HG02884 (cell line): ENCODE results near the gene PDGFD.

ENCODE experiments used
- ATAC-seq: cut with Tn5 transposase; IDR thresholded peaks from one replicate; pipeline ENCODE4 v1.9.1; 2021; ENCODE audit warnings: mild to moderate bottlenecking, moderate library complexity; ENCODE audit not compliant: unreplicated experiment

Gene PDGFD

GRCh38 chr11:103894034-103894433 lies 269.9 kb downstream of the PDGFD start:
- ATAC-seq, result no peak

GRCh38 chr11:103893371-103893770 lies 270.6 kb downstream of the PDGFD start:
- ATAC-seq, result no peak

DNA sequence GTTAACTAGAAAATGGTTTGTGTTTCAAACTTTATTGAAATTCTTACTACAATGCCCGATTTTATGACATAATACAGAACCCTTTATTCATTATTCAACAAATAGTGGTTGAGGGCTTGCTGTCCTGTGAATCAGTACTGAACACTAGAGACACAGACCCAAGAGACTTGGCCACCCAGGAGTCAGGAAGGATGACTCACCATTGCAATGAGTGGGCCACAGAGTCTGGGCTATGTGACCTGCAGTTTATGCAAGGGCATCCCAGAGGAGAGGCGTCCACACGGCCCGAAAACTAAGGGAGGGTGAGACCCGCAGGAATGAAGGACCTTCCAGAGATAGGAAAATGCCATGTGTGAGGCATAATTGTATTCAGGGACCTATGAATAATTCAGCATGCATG lies 271.3 kb downstream of the PDGFD start:
- no peak for ATAC-seq

DNA sequence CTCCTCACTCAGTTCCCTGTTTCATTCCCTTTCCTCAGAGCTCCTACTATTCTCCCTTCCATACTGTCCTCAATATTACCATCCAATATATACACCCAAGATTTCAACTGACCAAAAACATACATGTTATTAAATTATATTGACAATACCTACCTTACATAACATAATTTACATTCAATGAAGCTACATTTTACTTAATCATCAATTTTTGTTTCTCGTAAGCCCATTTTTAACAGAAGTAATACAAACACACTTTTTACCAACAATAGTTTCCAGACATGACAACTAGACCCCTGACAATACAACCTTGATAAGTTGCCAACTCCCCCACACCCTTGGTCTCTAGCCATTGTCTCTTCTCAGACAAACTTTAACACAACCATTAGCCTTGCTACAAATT lies 273.3 kb downstream of the PDGFD start:
- ATAC-seq, result no peak

DNA sequence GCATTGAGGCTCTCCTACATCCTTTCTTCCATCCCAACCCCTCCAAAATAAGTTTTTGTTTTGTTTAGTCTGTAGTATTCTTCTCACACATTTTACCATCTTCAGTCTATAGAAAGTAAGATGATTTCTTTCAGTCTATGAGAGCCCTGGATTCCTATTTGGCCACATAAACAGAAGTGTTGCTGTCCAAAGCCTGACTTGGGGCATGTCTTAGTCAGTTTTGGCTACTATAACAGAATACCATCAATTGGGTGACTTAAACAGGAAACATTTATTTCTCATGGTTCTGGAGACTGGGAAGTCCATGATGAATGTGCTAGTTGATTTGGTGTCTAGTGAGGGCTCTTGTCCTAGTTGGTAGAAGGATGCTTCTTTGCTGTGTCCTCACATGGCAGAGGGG lies 274.3 kb downstream of the PDGFD start:
- no peak for ATAC-seq

DNA sequence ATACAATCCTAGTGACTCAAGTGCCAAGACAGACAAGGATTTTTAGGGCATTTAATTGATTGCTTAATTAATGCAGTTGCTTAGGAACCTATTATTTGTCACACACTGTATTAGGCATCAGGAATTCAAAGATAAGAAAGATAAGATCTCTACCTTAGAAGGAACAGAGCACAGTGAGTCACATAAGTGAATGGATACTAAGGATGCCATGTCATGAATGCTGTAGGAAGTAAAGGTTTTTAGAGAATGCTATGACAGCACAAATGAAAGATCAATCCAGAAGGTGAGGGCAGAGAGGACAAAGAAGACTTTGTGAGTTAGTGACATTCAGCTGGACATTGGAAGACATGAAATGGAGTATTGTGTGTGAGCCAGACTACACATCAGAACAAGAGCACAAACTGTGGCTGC lies 275.4 kb downstream of the PDGFD start:
- ATAC-seq, result no peak

DNA sequence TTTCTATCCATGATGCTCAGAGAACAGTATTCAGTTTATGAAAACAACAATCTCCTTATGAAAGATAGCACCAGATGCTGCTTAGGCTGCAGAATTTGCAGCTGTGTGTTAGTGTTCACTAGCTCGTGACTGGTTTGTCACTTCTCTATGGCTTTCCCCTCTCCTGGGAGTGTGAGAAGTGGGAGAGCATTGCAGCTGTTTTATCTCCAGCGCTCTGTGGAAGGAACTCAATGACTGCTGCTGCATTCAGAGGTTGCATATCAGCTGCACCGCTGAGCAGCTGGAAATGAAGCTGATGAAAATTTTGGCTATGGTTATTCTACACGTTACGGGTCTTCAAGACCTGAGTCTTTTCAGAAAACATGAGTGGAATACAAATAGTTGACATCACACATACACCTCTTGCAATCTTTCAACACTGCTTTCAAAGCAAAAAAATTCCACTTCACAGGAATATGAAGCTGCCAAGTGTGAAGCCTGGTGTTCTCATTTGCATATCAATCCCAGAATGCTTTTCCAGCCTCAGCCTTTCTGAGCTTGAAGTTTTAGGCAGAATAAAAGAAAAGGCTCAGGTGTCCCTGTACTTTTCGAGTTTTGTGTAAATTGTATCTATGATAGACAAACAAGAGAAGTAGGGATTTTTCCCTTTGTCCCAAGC lies 276.8 kb downstream of the PDGFD start:
- ATAC-seq, result no peak

GRCh38 chr11:103883856-103884255 lies 280.1 kb downstream of the PDGFD start:
- no peak for ATAC-seq

GRCh38 chr11:103883291-103883690 lies 280.7 kb downstream of the PDGFD start:
- no peak for ATAC-seq

DNA sequence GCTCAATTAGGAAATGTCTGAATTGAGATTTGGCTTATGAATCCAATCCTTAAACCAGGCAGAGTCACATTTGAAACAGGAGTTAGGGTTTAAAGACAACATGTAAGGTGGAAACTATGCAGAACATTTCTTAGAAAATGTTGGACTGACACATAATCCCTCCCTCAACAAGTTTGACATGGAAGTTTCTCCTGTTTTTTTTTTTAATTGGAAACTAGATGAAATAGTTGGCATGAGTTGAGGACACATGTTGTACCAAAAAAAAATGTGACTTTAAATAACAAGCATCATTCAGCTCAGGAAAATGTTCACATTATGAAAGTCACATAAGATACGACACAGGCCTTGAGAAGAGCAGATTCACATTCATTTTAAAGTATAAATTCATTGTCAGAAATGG lies 282.4 kb downstream of the PDGFD start:
- ATAC-seq, result no peak

GRCh38 chr11:103880968-103881367 lies 283.0 kb downstream of the PDGFD start:
- peak; percentile 45 for ATAC-seq

DNA sequence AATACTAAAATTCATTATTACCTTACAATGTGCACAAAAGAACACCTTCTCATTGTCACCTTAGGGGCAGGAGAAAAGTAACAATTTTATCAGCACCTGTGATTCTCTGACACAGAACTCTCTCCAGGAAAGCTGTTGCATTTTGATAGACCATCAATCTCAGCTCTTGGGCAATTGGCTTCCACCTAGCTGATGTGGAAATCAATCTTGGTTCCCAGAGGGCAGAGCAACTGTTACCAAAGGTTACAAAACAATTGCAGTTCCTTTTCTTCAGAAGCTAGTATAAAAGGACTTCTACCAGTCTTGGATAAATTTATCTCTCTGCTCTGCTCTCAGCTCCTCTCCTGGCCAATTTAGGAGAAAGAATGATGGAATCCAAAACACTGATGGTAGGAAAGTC lies 285.3 kb downstream of the PDGFD start:
- no peak for ATAC-seq

- no peak for ATAC-seq
These were observed 286.7 kb downstream of the PDGFD start for GRCh38 chr11:103877221-103877620.

- peak; percentile 81 for ATAC-seq
These were observed 288.0 kb downstream of the PDGFD start for GRCh38 chr11:103875855-103876510.

- ATAC-seq, result no peak
These were observed 291.2 kb downstream of the PDGFD start for GRCh38 chr11:103872748-103873147.

DNA sequence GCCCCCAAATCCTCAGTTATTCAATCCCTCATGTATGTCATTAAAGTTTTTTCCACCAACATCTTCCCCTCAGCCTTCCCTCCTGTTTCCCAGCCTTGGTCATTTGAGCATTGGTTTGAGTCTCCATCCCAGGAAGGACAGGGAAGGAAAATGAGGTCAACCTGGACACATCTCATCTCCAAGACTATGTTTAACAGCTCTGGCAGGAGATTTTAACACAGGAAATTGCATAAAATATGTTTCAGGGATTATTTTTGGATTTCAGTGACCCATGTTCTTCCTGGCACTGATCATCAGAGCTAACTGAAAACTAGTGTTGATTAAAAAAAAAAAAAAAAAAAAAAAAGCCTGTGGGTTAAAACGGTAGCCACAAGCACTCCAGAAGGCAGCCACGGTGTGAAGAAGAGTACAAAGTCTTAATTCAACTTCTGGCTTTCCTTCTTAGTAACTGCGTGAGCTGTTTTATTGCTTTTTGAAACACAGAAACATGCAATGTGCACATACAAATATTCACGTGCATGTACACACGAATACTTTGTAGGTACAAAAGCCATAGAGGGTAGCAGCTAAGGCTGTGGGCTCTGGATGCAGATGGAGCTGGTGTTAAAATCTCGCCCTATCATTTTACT lies 291.9 kb downstream of the PDGFD start:
- no peak for ATAC-seq

DNA sequence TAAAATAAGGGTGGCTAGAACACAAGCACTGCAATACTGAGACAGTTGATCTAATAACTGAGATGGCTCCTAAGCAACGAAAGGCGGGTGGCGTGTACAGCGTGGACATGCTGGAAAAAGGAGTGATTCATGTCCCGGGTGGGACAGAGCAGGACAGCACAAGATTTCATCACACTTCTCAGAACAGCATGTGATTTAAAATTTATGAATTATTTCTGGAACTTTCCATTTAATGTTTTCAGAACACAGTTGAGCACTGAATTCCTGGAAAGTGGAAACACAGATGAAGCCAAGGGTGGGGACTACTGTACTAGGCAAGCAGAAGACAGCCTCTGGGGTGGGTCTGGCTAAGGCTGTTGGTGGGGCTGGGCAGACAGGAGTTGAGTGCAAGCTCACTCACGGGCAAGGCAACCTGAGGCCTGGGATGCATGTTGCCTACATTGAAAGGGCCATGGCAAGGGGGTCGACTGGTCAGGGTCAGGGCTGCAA lies 293.1 kb downstream of the PDGFD start:
- ATAC-seq, result no peak

- ATAC-seq, result no peak
These were observed 296.5 kb downstream of the PDGFD start for GRCh38 chr11:103867481-103867880.

DNA sequence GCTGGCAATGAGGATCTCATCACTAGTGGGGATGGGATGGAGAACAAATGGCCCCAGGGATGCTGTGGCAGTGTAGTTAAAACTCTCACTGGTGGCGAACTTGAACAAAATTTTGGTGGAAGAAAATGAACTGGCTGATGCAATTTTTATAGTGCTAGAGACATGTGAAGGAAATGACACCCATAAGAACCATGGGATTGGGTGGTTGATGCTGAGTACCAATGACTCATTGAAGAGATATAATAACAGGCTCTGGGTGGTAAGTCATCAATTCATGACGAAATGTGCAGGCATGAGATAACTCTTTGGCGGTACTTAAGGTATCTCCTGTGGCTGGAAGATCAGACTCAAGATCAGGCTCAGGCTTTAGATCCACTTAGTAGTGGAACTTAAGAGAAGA lies 300.4 kb downstream of the PDGFD start:
- ATAC-seq, result no peak

GRCh38 chr11:103862802-103863174 lies 301.2 kb downstream of the PDGFD start:
- no peak for ATAC-seq

DNA sequence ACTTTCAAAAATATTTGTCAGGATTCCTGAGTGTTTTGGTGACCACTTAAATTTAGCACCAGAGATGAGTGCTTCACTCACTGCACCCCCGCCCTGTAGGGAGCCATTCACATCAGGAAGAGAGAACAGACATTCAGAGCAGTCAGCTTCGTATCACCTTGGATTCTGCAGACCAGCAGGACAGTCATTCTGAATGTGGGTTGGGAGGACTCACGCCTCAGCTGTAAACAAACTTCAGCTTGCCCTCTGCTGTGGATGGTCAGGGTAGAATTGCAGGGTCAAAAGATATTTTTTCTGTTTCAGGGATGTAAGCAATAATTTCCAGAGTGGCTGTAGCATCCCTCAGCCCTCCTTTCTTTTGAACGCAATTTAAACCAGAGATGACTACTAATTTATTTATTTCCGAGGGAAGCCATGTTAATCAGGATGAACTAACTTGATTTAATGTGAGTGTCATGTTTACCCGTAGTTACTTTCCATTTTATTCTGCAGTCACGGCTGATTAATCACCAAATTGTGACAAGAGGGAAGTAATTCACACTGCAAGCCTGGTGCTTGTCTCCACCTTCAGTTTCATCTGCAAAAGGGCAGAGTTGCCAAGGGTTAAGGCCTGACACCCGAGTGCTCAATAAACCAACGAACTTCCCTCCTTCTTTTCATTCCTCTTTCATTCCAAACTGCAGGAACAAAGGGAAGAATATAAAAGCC lies 301.7 kb downstream of the PDGFD start:
- ATAC-seq, result peak; percentile 53
